Measurements from ENCODE around the gene HLA-DQB2.
"Not testable (repeated sequence)": the region's sequence is repeated elsewhere in the genome, so short reads cannot be mapped to it uniquely, and the experiment has no call there.

HLA-DQB2 gene

GRCh38 chr6:32745649-32746048 is 17.7 kb downstream of the HLA-DQB2 start:
- not testable (repeated sequence) for DNase-seq (ENCODE audit: low read depth in 2 of 2, low spot score in 1 of 2)

- no peak for DNase-seq (ENCODE audit: low read depth in 2 of 2, low spot score in 1 of 2)
These were observed 18.6 kb downstream of the HLA-DQB2 start for GRCh38 chr6:32744776-32745175.

GRCh38 chr6:32742374-32742773 is 21.0 kb downstream of the HLA-DQB2 start:
- no peak for DNase-seq (ENCODE audit: low read depth in 2 of 2, low spot score in 1 of 2)

GRCh38 chr6:32741031-32741960 is 22.0 kb downstream of the HLA-DQB2 start, which contains the start of gene HLA-DQA2:
TSS of gene HLA-DQA2 (plus strand) at chr6:32741391. CDS start at chr6:32741444, 53 bp downstream.
- DNase-seq (ENCODE audit: low read depth in 2 of 2, low spot score in 1 of 2): no peak

- DNase-seq (ENCODE audit: low read depth in 2 of 2, low spot score in 1 of 2): no peak
These were observed 25.2 kb downstream of the HLA-DQB2 start for GRCh38 chr6:32738126-32738525.

- DNase-seq (ENCODE audit: low read depth in 2 of 2, low spot score in 1 of 2): no peak
These were observed 44.5 kb downstream of the HLA-DQB2 start for GRCh38 chr6:32718879-32719278.

- no peak for DNase-seq (ENCODE audit: low read depth in 2 of 2, low spot score in 1 of 2)
These were observed 46.9 kb downstream of the HLA-DQB2 start for GRCh38 chr6:32716396-32716795.

- DNase-seq (ENCODE audit: low read depth in 2 of 2, low spot score in 1 of 2): no peak
These were observed 50.1 kb downstream of the HLA-DQB2 start for GRCh38 chr6:32713241-32713640.

GRCh38 chr6:32709625-32710024 is 53.7 kb downstream of the HLA-DQB2 start:
- no peak for DNase-seq (ENCODE audit: low read depth in 2 of 2, low spot score in 1 of 2)
